GM18868 (cell line): ENCODE results near the gene LINGO1.

Experiments used
- ATAC-seq: cut with Tn5 transposase; IDR thresholded peaks from one replicate; pipeline ENCODE4 v1.9.1; 2021; ENCODE audit warnings: mild to moderate bottlenecking, moderate library complexity; ENCODE audit not compliant: unreplicated experiment

LINGO1 gene

GRCh38 chr15:77617476-77618230, 15.1 kb downstream of the LINGO1 start:
- ATAC-seq = no peak

GRCh38 chr15:77616072-77616471, 16.6 kb downstream of the LINGO1 start:
- ATAC-seq = no peak

GRCh38 chr15:77615472-77615871, 17.2 kb downstream of the LINGO1 start:
- ATAC-seq = no peak

- no peak for ATAC-seq
Observed at GRCh38 chr15:77614251-77614806, 18.4 kb downstream of the LINGO1 start.

- ATAC-seq = no peak
Observed at GRCh38 chr15:77613814-77614213, 18.9 kb downstream of the LINGO1 start.

- ATAC-seq = no peak
Observed at GRCh38 chr15:77612958-77613601, 19.6 kb downstream of the LINGO1 start.

GRCh38 chr15:77611767-77612166, 20.9 kb downstream of the LINGO1 start:
- no peak for ATAC-seq

GRCh38 chr15:77610731-77611130, 22.0 kb downstream of the LINGO1 start:
- ATAC-seq = no peak

- no peak for ATAC-seq
Observed at GRCh38 chr15:77609558-77609957, 23.2 kb downstream of the LINGO1 start.

- no peak for ATAC-seq
Observed at GRCh38 chr15:77608774-77609173, 23.9 kb downstream of the LINGO1 start.

- no peak for ATAC-seq
Observed at GRCh38 chr15:77607894-77608261, 24.8 kb downstream of the LINGO1 start.

- ATAC-seq = no peak
Observed at GRCh38 chr15:77607111-77607893, 25.4 kb downstream of the LINGO1 start.

GRCh38 chr15:77606142-77607034, 26.3 kb downstream of the LINGO1 start:
- ATAC-seq = no peak

- ATAC-seq = no peak
Observed at GRCh38 chr15:77605547-77605946, 27.2 kb downstream of the LINGO1 start.

- ATAC-seq = no peak
Observed at GRCh38 chr15:77604973-77605372, 27.7 kb downstream of the LINGO1 start.

GRCh38 chr15:77603611-77604336, 28.9 kb downstream of the LINGO1 start:
- no peak for ATAC-seq

- ATAC-seq = no peak
Observed at GRCh38 chr15:77602800-77603199, 29.9 kb downstream of the LINGO1 start.

- ATAC-seq = no peak
Observed at GRCh38 chr15:77599899-77600298, 32.8 kb downstream of the LINGO1 start.

GRCh38 chr15:77599357-77599756, 33.4 kb downstream of the LINGO1 start:
- no peak for ATAC-seq

- no peak for ATAC-seq
Observed at GRCh38 chr15:77598644-77599043, 34.1 kb downstream of the LINGO1 start.
